GM15510 (cell line): ENCODE results near the gene LDAH.

ENCODE experiments used
- POLR2A ChIP-seq: IDR thresholded peaks from 3 replicates; pipeline ENCODE4 v1.6.1; 2011; ENCODE audit warnings: borderline replicate concordance; ENCODE audit not compliant: insufficient read length; ENCODE audit errors: extremely low read depth

Gene LDAH

GRCh38 chr2:20649976-20650375, 172.9 kb downstream of the LDAH start:
- no peak for TF ChIP-seq POLR2A

- no peak for TF ChIP-seq POLR2A
Measured at GRCh38 chr2:20649576-20649975, 173.3 kb downstream of the LDAH start.

GRCh38 chr2:20648831-20649230, 174.1 kb downstream of the LDAH start:
- no peak for TF ChIP-seq POLR2A

- TF ChIP-seq POLR2A = no peak
Measured at GRCh38 chr2:20648206-20648605, 174.7 kb downstream of the LDAH start.

GRCh38 chr2:20647738-20648137, 175.2 kb downstream of the LDAH start:
- TF ChIP-seq POLR2A = no peak

- no peak for TF ChIP-seq POLR2A
Measured at GRCh38 chr2:20647211-20647610, 175.7 kb downstream of the LDAH start.

- no peak for TF ChIP-seq POLR2A
Measured at GRCh38 chr2:20646446-20646845, 176.5 kb downstream of the LDAH start.

- no peak for TF ChIP-seq POLR2A
Measured at GRCh38 chr2:20645761-20646160, 177.1 kb downstream of the LDAH start.

- TF ChIP-seq POLR2A = no peak
Measured at GRCh38 chr2:20645301-20645701, 177.6 kb downstream of the LDAH start.

GRCh38 chr2:20643826-20644225, 179.1 kb downstream of the LDAH start:
- no peak for TF ChIP-seq POLR2A

- TF ChIP-seq POLR2A = no peak
Measured at GRCh38 chr2:20643060-20643459, 179.8 kb downstream of the LDAH start.

- TF ChIP-seq POLR2A = no peak
Measured at GRCh38 chr2:20642055-20642971, 180.6 kb downstream of the LDAH start.

- no peak for TF ChIP-seq POLR2A
Measured at GRCh38 chr2:20641123-20641985, 181.5 kb downstream of the LDAH start.

- no peak for TF ChIP-seq POLR2A
Measured at GRCh38 chr2:20640411-20641122, 182.3 kb downstream of the LDAH start.
